HepG2 (cell line): ENCODE measurements around the gene AARSD1. TPM values are rescaled to one million over a fixed set of nuclear protein-coding genes. Genes with fewer than 3 reads are reported as not detected.
A peak's percentile ranks its signal among the peaks of the same experiment; 100 is the strongest.

Experiments used
- ARNT2 ChIP-seq: sonication (generic); formaldehyde crosslinking; IDR thresholded peaks from 2 replicates; pipeline ENCODE4 v1.8.0; 2022; ENCODE audit warnings: mild to moderate bottlenecking, low read depth, missing genetic modification reagents, moderate library complexity
- FOXK2 ChIP-seq: fragments of 450-650 bp; IDR thresholded peaks from 2 replicates; pipeline ENCODE4 v1.6.1; 2016
- GABPA ChIP-seq, 2 experiments: IDR thresholded peaks; 2 replicates each; pipeline ENCODE4 v1.6.1; 2011 to 2016; ENCODE audit warnings: low read depth in 2 of 2, low read length in 1 of 2, missing biosample characterization in 1 of 2, missing genetic modification characterization in 1 of 2
- GFI1 ChIP-seq: sonication (generic); formaldehyde crosslinking; IDR thresholded peaks from 2 replicates; pipeline ENCODE4 v1.5.0; 2020; ENCODE audit warnings: missing genetic modification reagents, mild to moderate bottlenecking, borderline replicate concordance
- GMEB1 ChIP-seq: sonication (generic); formaldehyde crosslinking; IDR thresholded peaks from 2 replicates; pipeline ENCODE4 v1.5.1; 2020; ENCODE audit warnings: missing genetic modification reagents, mild to moderate bottlenecking, borderline replicate concordance
- GTF2F1 ChIP-seq: fragments of 150-350 bp; IDR thresholded peaks from 2 replicates; pipeline ENCODE4 v1.6.1; 2014; ENCODE audit warnings: low read length
- MIXL1 ChIP-seq: IDR thresholded peaks from 2 replicates; pipeline ENCODE4 v1.6.1; 2016
- MXD4 ChIP-seq: IDR thresholded peaks from 2 replicates; pipeline ENCODE4 v1.6.1; 2016; ENCODE audit warnings: mild to moderate bottlenecking, missing biosample characterization, missing genetic modification reagents
- PAWR ChIP-seq: sonication (generic); formaldehyde crosslinking; IDR thresholded peaks from 2 replicates; pipeline ENCODE4 v1.4.0; 2020; ENCODE audit warnings: missing genetic modification reagents, mild to moderate bottlenecking, borderline replicate concordance
- PRDM15 ChIP-seq: sonication (generic); formaldehyde crosslinking; IDR thresholded peaks from 2 replicates; pipeline ENCODE4 v1.4.0; 2020; ENCODE audit warnings: missing genetic modification reagents
- SRY ChIP-seq: sonication (generic); formaldehyde crosslinking; IDR thresholded peaks from 2 replicates; pipeline ENCODE4 v1.8.0; 2022; ENCODE audit warnings: mild to moderate bottlenecking, missing genetic modification reagents
- XRCC5 ChIP-seq: fragments of 200-400 bp; formaldehyde crosslinking; optimal IDR thresholded peaks from 2 replicates; pipeline ENCODE3; 2017; ENCODE audit warnings: mild to moderate bottlenecking, low read length
- ZNF251 ChIP-seq: sonication (generic); formaldehyde crosslinking; IDR thresholded peaks from 2 replicates; pipeline ENCODE4 v1.9.0; 2021; ENCODE audit warnings: mild to moderate bottlenecking, missing genetic modification reagents
- ZNF263 ChIP-seq: sonication (generic); formaldehyde crosslinking; IDR thresholded peaks from 2 replicates; pipeline ENCODE4 v1.4.0; 2020; ENCODE audit warnings: missing genetic modification reagents
- ZNF556 ChIP-seq: sonication (generic); formaldehyde crosslinking; IDR thresholded peaks from 2 replicates; pipeline ENCODE4 v1.4.0; 2020; ENCODE audit warnings: mild to moderate bottlenecking, missing genetic modification reagents, borderline replicate concordance
- ZSCAN29 ChIP-seq: sonication (generic); formaldehyde crosslinking; conservative IDR thresholded peaks from 2 replicates; pipeline ENCODE4 v1.4.0; 2020; ENCODE audit warnings: mild to moderate bottlenecking, missing genetic modification reagents
- polyA plus RNA-seq, 8 experiments: library from polyadenylated mRNA; depleted of rRNA in 3 of 8; stranded (reverse) in 7 of 8; unstranded in 1 of 8; fragments of >200 nt; fragmentation: Illumina TruSeq in 4 of 8; extraction: Trizol in 4 of 8; gene quantifications; 2 replicates each; pipeline versions ENCODE4 v1.2.1 to v1.2.3, GENCODE V29; 2011 to 2016; ENCODE audit warnings: low read depth in 4 of 8, missing spikeins in 1 of 8, mixed read lengths in 1 of 8; ENCODE audit not compliant: insufficient read depth in 1 of 8
- total RNA-seq, 5 experiments: library from RNA; depleted of rRNA; stranded (reverse); fragments of >200 nt; fragmentation: Illumina TruSeq; extraction: Trizol; gene quantifications; 2 replicates each; pipeline ENCODE4 v1.2.3, GENCODE V29; 2016; ENCODE audit warnings: low read depth in 1 of 5
- TF ChIP-seq, protein P1 (sequence below): sonication (generic); formaldehyde crosslinking; IDR thresholded peaks from 2 replicates; pipeline ENCODE4 v1.5.1; 2020; ENCODE audit warnings: mild to moderate bottlenecking, missing genetic modification reagents, moderate library complexity
- TF ChIP-seq, protein P2 (sequence below): sonication (generic); formaldehyde crosslinking; conservative IDR thresholded peaks from 2 replicates; pipeline ENCODE4 v1.8.0; 2022; ENCODE audit warnings: missing genetic modification reagents

The AARSD1 gene
- total and polyA plus RNA-seq, 2 of the 13 experiments (the other 11 are each of a cell fraction or from before 2014, with no cell fraction given): 24.7 to 29.3 TPM

DNA sequence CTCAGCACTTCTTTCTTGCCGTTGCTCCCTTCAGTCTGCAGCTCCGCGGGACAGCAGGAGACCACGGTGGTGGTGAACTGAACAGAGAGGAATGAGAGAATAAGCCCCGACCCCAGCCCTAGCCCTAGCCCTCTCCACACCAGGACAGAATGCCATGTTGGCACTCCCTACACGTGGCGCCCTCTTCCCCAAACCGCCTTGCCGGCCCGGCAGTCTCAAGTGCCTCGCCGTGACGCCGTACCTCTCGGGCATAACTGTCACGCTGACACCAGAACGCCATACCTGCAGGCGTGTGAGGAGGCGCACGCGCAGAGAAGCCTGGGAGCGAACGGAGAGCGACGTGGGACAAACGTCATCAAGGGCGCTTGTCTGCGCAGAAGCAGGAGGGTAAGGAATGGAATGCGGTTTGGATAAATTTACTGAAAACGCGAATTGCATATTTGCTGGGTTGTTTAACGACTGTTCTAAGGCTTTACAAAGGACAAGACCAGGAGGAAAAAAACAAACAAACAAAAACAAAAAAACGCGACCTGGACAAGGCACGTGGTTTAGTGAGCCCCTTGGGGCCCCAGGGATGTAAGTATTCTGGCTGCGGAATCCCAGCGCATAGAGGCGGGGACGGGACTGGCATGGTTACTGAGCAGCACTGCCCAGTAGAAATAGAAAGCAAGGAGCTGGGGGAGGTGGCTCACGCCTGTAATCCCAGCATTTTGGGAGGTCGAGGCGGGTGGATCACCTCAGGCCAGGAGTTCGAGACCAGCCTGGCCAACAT lies at the start of gene AARSD1 (continued):
- TF ChIP-seq, protein P1, sequence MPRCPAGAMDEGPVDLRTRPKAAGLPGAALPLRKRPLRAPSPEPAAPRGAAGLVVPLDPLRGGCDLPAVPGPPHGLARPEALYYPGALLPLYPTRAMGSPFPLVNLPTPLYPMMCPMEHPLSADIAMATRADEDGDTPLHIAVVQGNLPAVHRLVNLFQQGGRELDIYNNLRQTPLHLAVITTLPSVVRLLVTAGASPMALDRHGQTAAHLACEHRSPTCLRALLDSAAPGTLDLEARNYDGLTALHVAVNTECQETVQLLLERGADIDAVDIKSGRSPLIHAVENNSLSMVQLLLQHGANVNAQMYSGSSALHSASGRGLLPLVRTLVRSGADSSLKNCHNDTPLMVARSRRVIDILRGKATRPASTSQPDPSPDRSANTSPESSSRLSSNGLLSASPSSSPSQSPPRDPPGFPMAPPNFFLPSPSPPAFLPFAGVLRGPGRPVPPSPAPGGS (CRISPR knock-in tag): no peak
- TF ChIP-seq GMEB1 (CRISPR knock-in tag) (peak; percentile 89), MXD4 (peak; percentile 46; the same call in 1 of the 2 replicates), GFI1 (CRISPR knock-in tag) (no peak), ZNF263 (CRISPR knock-in tag) (no peak), ZNF251 (CRISPR knock-in tag) (0 out of 2 replicates have a peak, but pooled peaks have one; percentile 40), PAWR (CRISPR knock-in tag) (no peak), MIXL1 (CRISPR knock-in tag) (0 out of 2 replicates have a peak, but pooled peaks have one; percentile 25), FOXK2 (no peak), ZNF556 (0 out of 2 replicates have a peak, but pooled peaks have one; percentile 36), ZSCAN29 (no peak), ARNT2 (CRISPR knock-in tag) (no peak), GTF2F1 (no peak), PRDM15 (CRISPR knock-in tag) (no peak), SRY (0 out of 2 replicates have a peak, but pooled peaks have one; percentile 64), GABPA (IDR thresholded peaks at IDR 0.05; ENCODE audit: low read depth, low read length) (no peak), GABPA (CRISPR knock-in tag; IDR thresholded peaks at IDR 0.05; ENCODE audit: low read depth) (0 out of 2 replicates have a peak, but pooled peaks have one; percentile 21), XRCC5 (no peak)
- TF ChIP-seq, protein P2, sequence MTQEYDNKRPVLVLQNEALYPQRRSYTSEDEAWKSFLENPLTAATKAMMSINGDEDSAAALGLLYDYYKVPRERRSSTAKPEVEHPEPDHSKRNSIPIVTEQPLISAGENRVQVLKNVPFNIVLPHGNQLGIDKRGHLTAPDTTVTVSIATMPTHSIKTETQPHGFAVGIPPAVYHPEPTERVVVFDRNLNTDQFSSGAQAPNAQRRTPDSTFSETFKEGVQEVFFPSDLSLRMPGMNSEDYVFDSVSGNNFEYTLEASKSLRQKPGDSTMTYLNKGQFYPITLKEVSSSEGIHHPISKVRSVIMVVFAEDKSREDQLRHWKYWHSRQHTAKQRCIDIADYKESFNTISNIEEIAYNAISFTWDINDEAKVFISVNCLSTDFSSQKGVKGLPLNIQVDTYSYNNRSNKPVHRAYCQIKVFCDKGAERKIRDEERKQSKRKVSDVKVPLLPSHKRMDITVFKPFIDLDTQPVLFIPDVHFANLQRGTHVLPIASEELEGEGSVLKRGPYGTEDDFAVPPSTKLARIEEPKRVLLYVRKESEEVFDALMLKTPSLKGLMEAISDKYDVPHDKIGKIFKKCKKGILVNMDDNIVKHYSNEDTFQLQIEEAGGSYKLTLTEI (CRISPR knock-in tag): no peak
